Glomerular visceral epithelial cell (primary cell): ENCODE data around the gene MMS22L.

Source experiments
- DNase-seq: peaks from one replicate; pipeline ENCODE4 v3.0.0-alpha.2; 2016; ENCODE audit errors: extremely low spot score

The MMS22L gene, protein sequence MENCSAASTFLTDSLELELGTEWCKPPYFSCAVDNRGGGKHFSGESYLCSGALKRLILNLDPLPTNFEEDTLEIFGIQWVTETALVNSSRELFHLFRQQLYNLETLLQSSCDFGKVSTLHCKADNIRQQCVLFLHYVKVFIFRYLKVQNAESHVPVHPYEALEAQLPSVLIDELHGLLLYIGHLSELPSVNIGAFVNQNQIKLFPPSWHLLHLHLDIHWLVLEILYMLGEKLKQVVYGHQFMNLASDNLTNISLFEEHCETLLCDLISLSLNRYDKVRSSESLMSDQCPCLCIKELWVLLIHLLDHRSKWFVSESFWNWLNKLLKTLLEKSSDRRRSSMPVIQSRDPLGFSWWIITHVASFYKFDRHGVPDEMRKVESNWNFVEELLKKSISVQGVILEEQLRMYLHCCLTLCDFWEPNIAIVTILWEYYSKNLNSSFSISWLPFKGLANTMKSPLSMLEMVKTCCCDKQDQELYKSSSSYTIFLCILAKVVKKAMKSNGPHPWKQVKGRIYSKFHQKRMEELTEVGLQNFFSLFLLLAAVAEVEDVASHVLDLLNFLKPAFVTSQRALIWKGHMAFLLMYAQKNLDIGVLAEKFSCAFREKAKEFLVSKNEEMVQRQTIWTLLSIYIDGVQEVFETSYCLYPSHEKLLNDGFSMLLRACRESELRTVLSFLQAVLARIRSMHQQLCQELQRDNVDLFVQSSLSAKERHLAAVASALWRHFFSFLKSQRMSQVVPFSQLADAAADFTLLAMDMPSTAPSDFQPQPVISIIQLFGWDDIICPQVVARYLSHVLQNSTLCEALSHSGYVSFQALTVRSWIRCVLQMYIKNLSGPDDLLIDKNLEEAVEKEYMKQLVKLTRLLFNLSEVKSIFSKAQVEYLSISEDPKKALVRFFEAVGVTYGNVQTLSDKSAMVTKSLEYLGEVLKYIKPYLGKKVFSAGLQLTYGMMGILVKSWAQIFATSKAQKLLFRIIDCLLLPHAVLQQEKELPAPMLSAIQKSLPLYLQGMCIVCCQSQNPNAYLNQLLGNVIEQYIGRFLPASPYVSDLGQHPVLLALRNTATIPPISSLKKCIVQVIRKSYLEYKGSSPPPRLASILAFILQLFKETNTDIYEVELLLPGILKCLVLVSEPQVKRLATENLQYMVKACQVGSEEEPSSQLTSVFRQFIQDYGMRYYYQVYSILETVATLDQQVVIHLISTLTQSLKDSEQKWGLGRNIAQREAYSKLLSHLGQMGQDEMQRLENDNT

DNA sequence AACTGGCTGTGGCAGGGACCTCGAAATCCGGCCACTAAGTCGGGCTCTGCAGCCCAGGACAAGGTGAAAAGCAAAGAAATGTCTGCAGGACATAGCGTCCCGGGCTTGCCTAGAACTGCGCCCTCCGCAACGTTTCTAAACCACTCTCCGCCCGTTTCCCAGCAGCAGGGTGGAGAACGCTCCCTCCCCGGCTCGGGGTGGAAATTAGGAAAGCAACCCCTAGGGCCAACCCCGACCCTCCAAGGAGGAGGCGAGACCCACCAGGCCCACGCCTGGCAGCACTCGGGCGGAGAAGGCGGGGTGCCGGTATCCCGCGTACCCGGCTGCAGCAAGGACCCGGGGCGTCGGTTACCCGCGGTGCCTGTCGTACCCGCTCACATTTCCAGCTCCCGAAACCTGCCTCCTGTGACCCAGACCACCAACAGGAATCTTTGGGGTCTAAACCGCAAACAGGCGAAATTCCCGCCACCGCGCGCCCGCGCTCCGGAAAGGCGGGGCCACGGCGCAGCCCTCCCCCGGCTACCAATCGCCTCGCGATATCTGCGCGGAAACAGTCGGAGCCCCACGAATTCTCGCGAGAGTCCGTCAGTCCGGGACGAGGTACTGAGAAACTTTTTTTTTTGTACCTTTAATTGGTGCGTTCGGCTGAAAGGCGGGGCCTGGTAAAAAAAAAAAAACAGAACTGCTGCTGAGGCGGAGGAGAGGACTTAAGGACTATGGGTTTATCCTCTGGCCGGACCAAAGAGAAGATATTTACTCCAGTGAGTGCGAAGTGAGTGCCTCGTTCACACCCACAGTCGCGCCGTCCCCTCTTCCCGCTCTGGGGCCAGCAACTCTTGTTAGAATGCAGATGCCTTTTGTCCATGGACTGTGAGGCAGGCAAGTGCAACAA lies at the start of gene MMS22L:
MMS22L (minus strand) TSS at position 491 of the 892 bp plus-strand sequence. CDS start 739 bp downstream, outside the sequence.
- DNase-seq, result peak; percentile 95

DNA sequence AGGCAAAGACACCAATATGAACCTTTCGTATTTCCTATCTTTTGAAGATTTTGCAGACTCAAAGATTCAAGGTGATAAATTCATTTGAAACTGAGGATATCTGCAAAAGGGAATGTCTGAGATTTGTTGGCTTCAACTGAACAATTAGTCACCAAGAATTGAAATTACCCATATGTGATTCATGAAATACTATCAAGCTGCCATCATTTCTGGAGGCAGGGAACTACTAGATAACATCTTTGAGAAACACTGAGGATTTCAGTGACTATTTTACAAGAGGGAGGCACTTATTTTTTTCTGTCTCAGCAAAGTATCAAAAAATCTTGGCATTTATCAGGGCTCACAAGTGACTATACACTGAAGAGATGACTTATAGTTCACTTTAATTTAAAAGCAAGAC lies 39.8 kb upstream of the MMS22L start:
- DNase-seq, result no peak

DNA sequence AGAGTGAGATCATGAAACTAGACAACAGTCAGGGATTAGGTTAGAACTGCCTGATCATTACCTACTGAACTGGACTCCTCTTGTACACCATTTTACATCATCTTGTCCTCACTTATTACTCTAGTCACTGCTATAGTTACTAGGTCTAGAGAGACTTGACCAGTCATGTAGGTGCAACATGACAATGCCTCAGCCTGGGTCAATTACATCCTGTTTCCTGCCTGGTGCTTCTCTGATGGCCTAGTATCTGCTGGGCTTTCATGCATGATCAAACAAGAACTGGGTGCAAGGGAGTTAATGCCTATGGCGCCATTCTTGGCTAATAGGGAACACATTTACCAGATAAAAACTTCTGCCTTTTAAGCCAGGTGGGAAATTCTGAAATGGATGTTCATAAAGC lies 39.2 kb upstream of the MMS22L start:
- no peak for DNase-seq

DNA sequence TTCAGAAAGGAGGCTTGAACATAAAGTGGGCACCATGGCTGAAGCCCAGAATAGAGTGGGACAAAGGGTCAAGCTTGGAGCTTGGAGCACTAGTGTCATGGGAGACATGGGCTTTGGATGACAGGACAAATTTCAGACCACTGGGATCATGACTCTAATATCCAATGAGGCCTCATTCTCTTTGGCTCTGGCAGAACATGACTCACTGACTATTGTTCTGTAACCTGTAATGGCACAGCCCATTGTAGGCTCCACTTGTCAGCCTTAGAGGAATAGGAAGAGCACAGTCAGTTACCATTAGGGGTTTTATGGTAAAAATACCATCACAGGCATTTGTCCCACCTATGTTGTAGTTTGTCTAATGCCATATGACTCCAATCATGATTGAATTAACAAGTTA lies 34.0 kb upstream of the MMS22L start:
- DNase-seq, result no peak

DNA sequence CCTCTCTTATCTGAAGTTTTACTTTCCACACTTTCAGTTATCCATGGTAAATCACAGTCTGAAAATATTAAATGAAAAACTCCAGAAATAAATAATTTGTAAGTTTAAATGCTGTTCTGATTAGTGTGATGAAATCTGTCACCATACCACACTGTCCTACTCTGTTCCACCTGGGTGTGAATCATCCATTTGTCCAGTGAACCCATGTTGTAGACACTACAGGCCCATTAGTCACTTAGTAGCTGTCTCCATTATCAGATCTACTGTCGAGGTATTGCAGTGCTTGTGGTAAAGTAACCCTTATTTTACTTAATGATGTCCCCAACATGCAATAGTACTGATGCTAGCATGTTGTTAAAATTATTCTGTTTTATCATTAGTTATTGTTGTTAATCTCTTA lies 29.2 kb upstream of the MMS22L start:
- peak; percentile 12 for DNase-seq

DNA sequence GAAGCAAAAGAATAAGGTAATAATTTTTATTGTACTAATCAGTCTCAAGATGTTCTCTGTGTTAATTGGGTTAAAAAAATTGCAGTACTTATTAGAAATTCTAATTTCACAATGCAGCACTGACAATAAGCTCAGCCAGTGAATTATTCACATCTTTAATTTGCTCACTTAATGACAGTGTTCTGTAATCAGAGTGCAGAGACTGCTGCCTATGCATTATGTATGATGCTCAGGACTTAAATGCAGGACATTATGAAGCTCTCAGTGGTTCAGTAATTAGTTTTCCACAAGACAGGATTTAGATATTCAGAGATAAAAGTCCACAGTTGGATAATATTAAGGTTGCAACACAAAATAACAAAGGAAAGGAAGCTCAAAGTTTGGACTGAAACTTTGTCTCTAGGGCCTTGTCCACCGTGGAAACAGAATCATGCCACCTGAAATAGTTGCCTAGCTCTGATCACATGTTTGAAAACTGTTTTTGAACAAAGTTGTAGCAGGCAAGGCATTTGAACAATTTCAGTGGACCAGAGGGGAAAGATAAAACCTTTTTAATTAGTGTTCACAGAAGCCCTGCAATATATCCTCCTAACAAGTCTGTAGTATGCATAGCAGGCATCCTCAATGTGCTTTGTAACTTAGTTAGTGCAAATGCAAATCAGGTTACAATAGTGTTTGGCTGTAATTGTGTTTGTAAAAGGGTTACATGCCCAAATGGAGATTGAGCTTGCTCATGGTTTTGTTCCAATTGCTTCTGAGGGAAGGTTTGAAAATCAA lies 23.7 kb upstream of the MMS22L start:
- no peak for DNase-seq

DNA sequence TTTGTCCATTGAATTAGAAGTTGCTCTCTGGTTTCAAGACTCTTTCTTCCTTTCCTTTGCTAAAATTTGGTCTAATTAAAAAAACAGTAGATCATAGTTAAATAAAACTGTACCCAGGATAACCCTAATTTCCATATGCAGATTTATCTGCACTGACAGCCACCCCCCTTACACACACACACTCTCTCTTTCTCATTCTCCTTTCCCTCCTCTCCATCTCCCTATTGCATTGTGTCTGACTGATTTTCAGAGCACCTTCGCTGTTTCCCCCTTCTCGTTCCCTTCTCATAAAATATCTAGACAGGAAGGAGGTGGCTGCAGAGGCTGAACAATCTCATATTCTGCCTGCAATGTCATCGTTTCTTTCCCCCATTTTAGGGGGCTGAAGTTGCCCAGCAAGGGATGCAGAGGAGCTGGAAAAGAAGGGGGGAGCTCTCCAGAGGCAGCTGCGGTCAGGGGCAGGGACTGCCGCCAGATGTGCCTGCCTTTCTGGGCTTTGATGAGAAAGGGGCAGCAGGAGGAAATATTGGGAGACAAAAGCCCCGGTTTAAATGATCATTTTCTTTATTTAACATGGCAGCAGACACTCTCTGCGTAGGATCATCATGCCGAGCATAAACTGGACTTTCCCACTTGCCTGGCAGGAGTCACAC lies 22.5 kb upstream of the MMS22L start:
- DNase-seq, result no peak

DNA sequence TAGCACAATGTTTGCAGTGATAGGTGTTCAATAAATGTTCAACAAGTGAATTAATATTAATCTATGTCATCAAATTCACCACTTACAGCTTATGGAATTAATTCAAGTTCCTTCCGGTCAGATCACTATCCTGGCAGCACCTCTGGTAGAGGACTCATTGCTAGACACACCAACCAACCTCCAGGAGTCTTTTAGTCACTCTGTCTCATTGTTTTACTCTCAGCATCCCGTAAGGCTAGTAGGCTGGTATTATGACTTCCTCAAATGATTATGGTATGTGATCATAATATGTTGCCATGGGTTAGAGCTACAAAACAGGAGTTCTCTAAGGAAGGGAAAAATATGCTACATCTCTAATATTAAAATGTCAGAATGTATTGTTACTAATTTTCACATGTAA lies 21.7 kb upstream of the MMS22L start:
- DNase-seq, result no peak

DNA sequence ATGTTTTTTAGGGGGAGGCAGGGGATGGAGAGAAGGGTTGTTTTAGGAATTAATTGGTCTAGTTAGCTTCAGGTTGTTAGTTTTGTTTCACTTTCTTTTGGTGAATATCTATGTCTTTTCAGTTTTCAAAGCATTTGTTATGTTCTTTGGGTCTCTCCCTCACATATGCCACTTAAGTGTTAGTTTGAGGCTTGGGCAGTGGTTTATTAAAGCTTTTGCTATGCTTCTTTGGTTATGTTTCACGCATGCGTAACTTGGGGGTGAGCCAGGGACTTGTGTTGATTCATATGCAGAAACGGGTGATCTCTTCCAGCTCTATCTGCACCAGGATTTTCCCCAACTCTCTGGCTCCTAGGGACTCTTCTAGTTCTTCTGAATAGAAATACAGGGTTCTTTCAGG lies 11.4 kb upstream of the MMS22L start:
- peak; percentile 60 for DNase-seq

DNA sequence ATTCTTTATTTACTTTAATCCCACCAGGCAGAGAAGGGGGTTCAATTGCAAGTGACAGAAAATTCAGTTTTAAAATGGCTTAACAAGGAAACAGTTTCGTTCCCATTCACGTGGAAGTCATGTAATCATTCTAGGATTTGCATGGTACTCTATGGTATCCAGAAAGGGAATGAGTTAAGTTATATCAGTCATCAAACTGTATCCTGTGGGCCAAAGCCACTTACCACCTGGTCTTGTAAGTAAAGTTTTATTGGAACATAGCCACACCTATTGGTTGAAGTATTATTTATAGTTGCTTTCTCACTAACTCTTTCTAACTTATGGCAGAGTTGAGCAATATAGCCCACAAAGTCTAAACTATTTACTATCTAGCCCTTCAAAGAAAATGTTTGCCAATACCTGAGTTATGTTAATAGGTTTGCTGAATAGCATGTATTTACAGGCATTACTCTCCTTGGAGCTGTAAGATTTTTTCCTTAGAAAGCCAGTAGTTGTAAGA lies 10.2 kb upstream of the MMS22L start:
- DNase-seq, result no peak

DNA sequence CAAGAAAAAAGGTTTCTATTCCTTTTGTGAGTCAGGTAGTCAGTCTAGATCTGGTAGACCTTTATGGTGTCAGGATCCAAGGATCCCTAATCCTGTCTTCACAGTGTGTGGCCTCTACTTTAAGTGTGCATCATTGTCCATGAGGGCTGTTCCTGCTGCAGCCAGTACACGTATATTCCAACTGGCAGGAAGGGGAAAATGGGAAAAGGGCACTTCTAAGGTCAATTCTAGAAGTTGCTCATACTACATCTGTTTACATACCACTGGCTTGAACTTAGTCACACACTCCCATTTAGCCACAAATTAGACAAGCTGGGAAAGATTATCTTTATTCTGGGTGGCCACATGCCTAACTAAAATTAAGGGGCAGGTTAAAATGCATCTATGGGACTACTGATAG lies 9.7 kb upstream of the MMS22L start:
- no peak for DNase-seq

DNA sequence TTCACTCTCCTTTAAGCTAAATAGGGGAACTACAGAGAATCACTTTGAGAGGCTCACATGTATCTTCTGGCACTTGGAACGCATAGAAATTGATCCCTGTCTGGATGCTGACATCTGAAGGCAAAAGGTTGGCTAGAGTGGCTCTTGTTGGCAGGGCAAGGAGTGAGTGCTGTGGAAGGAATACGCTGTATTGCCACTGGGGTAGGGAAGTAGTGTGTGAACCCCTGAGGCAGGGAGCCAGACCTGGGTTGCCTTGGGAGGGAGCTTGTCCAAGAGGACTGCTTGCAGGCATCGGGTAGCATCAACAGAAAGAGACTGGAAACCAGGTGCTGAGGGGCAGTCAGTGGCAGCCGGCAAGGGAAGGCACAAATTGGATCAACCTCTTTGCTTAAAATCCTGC lies 8.9 kb upstream of the MMS22L start:
- no peak for DNase-seq

DNA sequence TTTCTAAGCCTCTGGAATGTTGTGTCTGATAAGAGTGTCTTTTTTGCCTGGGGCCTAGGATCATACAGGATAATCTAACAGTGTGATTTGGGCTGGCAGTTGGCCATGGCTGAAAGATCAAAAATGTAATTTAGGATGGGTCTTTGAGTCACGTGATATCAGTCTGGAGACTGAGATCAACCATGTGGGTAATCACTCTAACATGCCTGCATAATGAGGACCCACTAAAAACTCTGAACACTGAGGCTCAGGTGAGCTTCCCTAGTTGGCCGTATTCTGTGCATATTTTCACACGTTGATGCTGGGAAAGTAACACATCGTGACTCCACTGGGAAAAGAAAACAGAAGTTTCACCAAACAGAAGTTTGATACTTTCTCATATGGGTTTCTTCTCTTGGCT lies 6.3 kb upstream of the MMS22L start:
- DNase-seq, result no peak

DNA sequence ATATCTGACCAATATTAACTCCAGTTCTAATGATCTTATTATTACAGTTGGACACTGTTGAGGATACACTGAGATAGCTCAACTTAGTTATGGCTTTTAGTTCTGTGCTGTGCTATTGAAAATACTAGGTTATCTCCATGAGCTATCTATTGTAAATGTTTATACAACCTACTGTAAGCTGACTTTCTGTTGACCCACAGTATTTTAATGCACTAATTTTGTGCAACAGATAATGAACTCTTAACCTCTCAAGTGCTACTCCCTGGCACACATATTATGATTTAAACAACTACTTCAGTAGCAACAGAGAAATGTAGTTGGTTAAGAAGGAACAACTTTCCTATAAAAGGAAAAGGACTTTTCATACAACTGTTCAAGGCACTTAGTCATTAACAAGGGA lies 5.2 kb upstream of the MMS22L start:
- DNase-seq, result no peak

DNA sequence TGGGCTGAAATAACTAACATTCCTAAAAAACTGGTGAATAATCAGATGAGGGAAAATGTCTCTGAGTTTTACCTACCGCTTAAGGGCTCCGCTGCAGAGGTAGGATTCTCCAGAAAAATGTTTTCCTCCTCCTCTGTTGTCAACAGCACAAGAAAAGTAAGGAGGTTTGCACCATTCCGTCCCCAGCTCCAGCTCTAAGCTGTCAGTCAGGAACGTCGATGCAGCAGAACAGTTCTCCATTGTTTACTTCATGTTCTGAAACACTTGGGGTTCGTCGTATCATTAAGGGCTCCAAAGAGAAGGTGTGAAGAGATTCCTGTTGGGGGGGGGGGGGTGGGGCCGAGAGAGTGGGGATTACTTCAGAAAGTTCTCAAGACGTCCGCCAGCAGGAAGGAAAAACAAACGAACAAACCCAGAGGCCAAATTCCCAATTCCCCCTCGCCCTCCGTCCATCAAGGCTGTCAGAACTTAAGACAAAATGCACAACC lies 734 bp downstream of the MMS22L start:
- DNase-seq, result peak; percentile 21

DNA sequence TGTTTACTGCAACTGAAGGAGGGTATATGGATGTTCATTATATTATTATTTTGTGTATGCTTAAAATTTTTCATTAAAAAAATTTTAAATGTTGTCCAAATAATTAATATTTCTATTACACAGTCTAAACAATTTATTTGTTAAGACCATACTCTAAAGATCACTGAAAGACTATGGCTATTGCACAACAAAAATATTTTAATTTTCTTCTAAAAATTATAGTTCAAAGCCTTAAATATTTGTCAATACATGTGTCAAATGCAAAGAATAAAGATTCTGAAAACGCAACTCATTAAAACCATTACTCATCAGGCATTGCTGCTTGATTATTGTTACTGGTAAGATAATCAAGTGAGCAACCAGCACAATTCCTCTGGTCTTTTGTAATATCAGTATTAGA lies 2.2 kb downstream of the MMS22L start:
- no peak for DNase-seq

DNA sequence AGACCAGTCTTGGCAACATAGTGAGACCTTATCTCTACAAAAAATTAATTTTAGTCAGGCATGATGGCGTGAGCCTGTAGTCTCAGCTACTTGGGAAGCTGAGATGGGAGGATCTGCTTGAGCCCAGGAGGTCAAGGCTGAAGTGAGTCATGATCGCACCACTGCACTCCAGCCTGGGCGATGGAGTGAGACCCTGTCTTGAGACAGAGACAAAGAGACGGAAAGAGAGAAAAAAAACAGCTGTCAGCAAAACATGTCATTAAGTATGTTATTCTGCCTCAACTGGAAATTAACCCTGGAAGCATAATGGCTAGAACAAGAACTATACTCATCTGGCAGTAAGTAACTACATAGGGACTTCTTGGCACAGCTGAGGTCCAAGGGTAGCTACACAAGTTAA lies 7.2 kb downstream of the MMS22L start:
- peak; percentile 39 for DNase-seq

DNA sequence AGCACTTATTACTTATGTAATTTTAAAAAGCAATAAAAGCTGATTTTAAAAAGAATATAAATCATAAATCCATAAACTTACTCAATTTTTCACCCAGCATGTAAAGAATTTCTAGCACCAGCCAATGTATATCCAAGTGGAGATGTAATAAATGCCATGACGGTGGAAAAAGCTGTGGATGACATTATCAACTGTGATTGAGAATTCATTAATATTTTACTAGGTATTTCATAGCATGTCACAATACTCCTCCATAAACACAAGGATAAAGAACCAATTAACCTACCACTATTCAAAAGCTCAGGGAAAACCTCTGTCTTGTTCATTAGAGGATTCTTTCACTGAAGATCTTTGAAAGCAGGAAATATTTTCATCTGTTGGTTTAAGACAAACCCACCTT lies 13.2 kb downstream of the MMS22L start:
- no peak for DNase-seq

DNA sequence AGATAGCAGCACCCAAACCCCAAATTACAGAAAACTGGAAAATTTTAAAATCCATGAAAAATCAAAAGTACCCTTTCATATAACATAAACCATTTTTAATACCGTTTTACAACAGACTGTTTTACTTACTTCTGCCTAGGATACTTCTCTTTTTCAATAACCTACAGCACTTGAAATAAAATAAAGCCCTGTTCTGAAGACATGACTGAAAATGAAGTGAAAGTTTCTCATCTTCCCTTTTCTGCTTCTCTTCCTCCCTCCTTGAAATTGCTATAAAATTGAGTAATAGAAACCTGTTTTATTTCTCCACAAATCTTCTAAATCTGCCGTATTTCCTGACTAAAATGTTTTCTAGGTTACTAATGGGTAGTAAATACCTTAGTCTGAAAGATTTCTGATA lies 20.3 kb downstream of the MMS22L start:
- no peak for DNase-seq

DNA sequence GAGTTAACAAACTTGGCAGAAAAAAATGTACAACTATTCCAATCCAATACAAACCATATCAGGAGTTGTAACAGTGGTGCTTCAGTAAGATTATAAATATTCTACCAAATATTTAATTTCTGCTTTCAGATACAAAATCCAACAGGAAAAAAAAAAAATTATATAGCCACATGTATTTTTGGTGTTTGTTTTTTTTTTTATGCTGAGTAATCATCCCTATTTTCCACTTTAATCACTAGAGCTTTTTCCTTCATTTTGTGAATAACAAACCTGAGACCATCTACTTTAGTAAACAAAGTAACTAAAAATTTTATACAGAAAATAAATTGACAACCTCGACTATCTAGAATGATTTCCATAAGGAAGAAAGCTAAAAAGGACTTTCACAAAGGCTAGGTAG lies 36.2 kb downstream of the MMS22L start:
- DNase-seq, result no peak
